Karpas-422 (cell line): Measurements from ENCODE around the gene IL10RB. TPM values are rescaled to one million over a fixed set of nuclear protein-coding genes. Genes with fewer than 3 reads are reported as not detected.

Experiments used
- DNase-seq: peaks from one replicate; pipeline ENCODE4 v3.0.0-alpha.2; 2015
- H2AFZ ChIP-seq: fragments of 200-600 bp; sonication (generic); 2 replicates; pipeline ENCODE4 v1.6.1; 2014; ENCODE audit warnings: antibody characterized with exemption, low read length, mixed read lengths
- H3K27ac ChIP-seq: fragments of 200-600 bp; sonication (generic); 2 replicates; pipeline ENCODE4 v1.5.1; 2014; ENCODE audit warnings: mild to moderate bottlenecking, low read length, moderate library complexity
- H3K27me3 ChIP-seq: fragments of 200-600 bp; sonication (generic); 2 replicates; pipeline ENCODE4 v1.6.1; 2014; ENCODE audit warnings: low read length, mixed read lengths
- H3K36me3 ChIP-seq: fragments of 200-600 bp; sonication (generic); 2 replicates; pipeline ENCODE4 v1.6.1; 2014; ENCODE audit warnings: low read length, mixed read lengths; ENCODE audit not compliant: insufficient read depth
- H3K4me1 ChIP-seq: fragments of 200-600 bp; sonication (generic); 2 replicates; pipeline ENCODE4 v1.6.1; 2014; ENCODE audit warnings: mild to moderate bottlenecking, low read length, mixed read lengths
- H3K4me2 ChIP-seq: fragments of 200-600 bp; sonication (generic); 2 replicates; pipeline ENCODE4 v1.6.1; 2014; ENCODE audit warnings: low read length, low read depth, mild to moderate bottlenecking; ENCODE audit not compliant: poor library complexity, severe bottlenecking
- H3K4me3 ChIP-seq: fragments of 200-600 bp; sonication (generic); 2 replicates; pipeline ENCODE4 v1.5.1; 2014; ENCODE audit warnings: mild to moderate bottlenecking, antibody characterized with exemption, low read length, mixed read lengths
- H3K79me2 ChIP-seq: fragments of 200-600 bp; sonication (generic); 2 replicates; pipeline ENCODE4 v1.6.1; 2014; ENCODE audit warnings: mild to moderate bottlenecking, low read length, mixed read lengths
- H3K9ac ChIP-seq: fragments of 200-600 bp; sonication (generic); 2 replicates; pipeline ENCODE4 v1.6.0; 2014; ENCODE audit warnings: low read length
- H3K9me2 ChIP-seq: fragments of 200-600 bp; sonication (generic), shearing (Covaris generic); replicated peaks from 2 replicates; pipeline ENCODE4 v1.6.0; 2014; ENCODE audit warnings: mild to moderate bottlenecking, low read length, moderate library complexity; ENCODE audit not compliant: insufficient read depth
- H3K9me3 ChIP-seq: fragments of 300-700, 200-600 bp; sonication (generic); 2 replicates; pipeline ENCODE4 v1.6.1; 2014; ENCODE audit warnings: low read length, mixed read lengths
- H4K20me1 ChIP-seq: fragments of 200-600 bp; sonication (generic); 2 replicates; pipeline ENCODE4 v1.6.1; 2014; ENCODE audit warnings: mild to moderate bottlenecking, antibody characterized with exemption, low read length, low read depth; ENCODE audit not compliant: insufficient read depth
- total RNA-seq: library from RNA; depleted of rRNA; stranded (reverse); fragments of >200 nt; shearing (Covaris generic); gene quantifications from 2 replicates; pipeline ENCODE4 v1.2.3, GENCODE V29; 2014; ENCODE audit warnings: low replicate concordance

Gene IL10RB
- total RNA-seq, 1 experiment from 2014 or later = 67.0 TPM

DNA sequence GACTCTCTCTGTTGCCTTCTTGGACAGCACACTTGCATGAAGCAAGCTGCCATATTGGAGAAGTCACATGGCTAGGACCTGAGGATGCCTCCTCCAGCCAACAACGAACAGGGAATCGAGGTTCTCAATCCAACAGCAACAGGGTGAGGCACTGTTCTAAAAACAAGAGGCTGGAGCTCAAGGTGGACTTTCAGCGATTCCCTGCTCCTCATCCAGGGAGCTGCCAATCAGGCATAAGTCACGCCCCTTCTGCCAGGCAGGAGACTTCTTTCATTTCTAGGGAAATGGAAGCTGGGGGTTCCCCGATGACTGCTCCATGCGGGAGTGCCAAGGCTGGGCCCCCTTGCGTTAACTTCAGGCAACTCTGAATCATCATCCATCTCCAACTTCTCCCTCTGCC, 35.9 kb downstream of the IL10RB start:
- no peaks in the 10 kb centered on the region for H3K27me3 ChIP-seq
- H3K27ac ChIP-seq = no peak overlapping the region
- no peak overlapping the region for H3K4me3 ChIP-seq
- no peaks in the 10 kb centered on the region for H3K79me2 ChIP-seq
- DNase-seq = no peak
- H2AFZ ChIP-seq = no peak overlapping the region
- H3K9me2 ChIP-seq = no peaks in the 10 kb centered on the region
- no peaks in the 10 kb centered on the region for H3K36me3 ChIP-seq
- H3K4me2 ChIP-seq = no peak overlapping the region
- no peaks in the 10 kb centered on the region for H3K9me3 ChIP-seq
- H4K20me1 ChIP-seq = no peaks in the 10 kb centered on the region
- peaks cover 33% of the 10 kb centered on the region for H3K4me1 ChIP-seq
- no peak overlapping the region for H3K9ac ChIP-seq

DNA sequence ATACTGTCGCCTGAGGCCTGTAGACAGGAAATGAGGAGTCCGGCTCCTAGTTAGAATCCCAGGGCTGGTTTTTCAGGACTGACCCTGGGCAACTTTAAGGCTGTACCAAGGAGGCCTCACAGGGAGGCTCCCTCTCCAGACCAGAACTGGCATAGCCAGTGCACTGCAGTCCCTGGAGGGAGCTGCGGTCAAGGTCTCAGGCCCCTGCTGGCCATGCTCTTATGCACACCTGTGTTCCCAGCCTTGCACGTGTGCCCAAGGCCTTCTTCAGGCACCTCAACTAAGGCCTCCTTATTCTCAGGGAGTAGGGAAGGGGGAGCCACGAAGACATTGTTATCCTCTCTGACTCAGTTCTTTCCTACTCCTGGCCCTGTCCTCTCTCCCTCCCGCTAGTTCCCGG, 36.6 kb downstream of the IL10RB start:
- Histone ChIP-seq H3K9me2 (no peaks in the 10 kb centered on the region), H3K27me3 (no peaks in the 10 kb centered on the region)

DNA sequence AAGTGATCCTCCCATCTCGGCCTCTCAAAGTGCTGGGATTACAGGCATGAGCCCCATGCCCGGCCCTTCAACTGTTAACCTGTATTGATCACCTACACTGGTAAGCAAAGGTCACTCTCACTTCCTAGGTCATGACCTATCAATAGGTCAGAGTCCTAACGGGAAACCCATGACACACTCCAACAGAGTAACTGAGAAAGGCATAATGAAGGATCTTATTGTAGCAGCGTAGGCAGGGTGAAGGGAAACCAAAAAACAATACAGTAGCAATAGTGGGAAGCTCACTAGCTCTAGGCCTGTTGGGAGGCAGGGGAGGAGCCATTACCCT, 39.1 kb downstream of the IL10RB start:
- Histone ChIP-seq H3K9me2 (no peaks in the 10 kb centered on the region), H3K4me3 (no peak overlapping the region), H3K9ac (no peak overlapping the region), H3K27ac (no peak overlapping the region), H3K79me2 (no peaks in the 10 kb centered on the region), H3K27me3 (no peaks in the 10 kb centered on the region), H3K4me1 (peaks cover 38% of the 10 kb centered on the region), H3K36me3 (no peaks in the 10 kb centered on the region), H3K4me2 (no peak overlapping the region), H3K9me3 (no peaks in the 10 kb centered on the region), H2AFZ (no peak overlapping the region), H4K20me1 (no peaks in the 10 kb centered on the region)
- DNase-seq = no peak

More for the DNA sequence above, 36.6 kb downstream of the IL10RB start:
- Histone ChIP-seq H3K79me2 (no peaks in the 10 kb centered on the region), H3K9ac (no peak overlapping the region), H4K20me1 (no peaks in the 10 kb centered on the region), H3K36me3 (no peaks in the 10 kb centered on the region), H3K4me2 (no peak overlapping the region), H3K4me3 (no peak overlapping the region), H3K27ac (no peak overlapping the region), H3K9me3 (no peaks in the 10 kb centered on the region), H2AFZ (no peak overlapping the region), H3K4me1 (peaks cover 36% of the 10 kb centered on the region)
- DNase-seq = no peak

DNA sequence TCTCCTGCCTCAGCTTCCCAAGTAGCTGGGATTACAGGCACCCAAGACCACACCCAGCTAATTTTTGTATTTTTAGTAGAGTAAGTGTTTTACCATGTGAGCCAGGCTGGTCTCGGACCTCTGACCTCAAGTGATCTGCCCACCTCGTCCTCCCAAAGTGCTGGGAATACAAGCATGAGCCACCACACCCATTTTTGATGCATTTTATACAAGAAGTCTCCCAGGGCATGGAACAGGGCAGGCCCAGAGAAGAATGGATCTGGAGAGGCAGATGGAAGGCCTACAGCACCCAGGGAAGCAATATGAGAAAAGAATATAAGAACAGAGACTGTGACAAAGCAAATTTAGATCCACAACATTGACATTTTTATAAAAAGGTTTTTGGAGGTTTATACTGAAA, 39.8 kb downstream of the IL10RB start:
- H3K4me2 ChIP-seq = no peak overlapping the region
- no peak overlapping the region for H3K27ac ChIP-seq
- DNase-seq = no peak
- H4K20me1 ChIP-seq = no peaks in the 10 kb centered on the region
- H3K36me3 ChIP-seq = no peaks in the 10 kb centered on the region
- H3K4me3 ChIP-seq = no peak overlapping the region
- H3K9ac ChIP-seq = no peak overlapping the region
- peaks cover 33% of the 10 kb centered on the region for H3K4me1 ChIP-seq
- H3K9me2 ChIP-seq = no peaks in the 10 kb centered on the region
- no peaks in the 10 kb centered on the region for H3K79me2 ChIP-seq
- H3K9me3 ChIP-seq = no peaks in the 10 kb centered on the region
- no peaks in the 10 kb centered on the region for H3K27me3 ChIP-seq
- no peak overlapping the region for H2AFZ ChIP-seq

DNA sequence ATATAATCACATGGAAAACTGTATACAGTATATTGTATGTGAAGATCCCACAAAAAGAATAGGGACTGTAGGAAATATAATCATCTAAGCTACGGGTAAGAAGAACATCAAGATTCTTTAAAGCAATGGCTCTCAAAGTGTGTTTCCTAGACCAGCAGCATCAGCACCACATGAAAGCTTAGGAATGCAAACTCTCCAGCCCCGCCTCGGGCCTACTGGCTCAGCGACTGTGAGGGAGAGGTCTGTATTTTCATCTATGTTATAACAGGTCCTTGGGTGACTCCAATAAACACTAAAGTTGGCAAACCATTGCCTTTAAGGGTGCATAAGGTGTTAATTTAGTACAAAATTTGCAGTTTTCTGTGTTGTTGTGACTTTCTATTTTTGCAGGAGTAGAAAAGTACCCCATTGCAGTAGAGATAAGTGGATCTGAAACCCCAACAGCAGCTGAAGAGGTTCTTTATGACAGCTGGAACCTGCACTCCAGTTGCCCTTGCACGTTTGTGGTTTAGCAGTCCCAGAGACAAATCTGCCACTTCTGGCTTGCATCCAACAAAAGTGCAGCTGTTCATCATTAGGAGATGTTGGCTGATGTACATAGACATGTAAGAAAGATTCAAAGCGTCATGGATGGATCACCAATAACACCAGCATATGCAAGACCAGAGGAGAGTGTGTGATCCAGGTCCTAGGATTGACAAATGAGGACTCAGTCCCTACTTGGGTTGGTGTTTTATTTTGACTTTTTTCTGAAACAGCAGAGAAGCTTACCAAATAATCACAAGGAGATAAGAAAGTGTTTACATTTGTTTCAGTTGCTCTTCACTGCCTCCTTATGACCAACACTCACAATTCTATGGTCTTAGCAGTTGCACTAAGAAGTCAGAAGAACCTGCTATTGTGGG, 42.7 kb downstream of the IL10RB start:
- H3K79me2 ChIP-seq = no peaks in the 10 kb centered on the region
- H3K4me2 ChIP-seq = peak overlapping the region; percentile 25
- H4K20me1 ChIP-seq = no peaks in the 10 kb centered on the region
- peak; percentile 70 for DNase-seq
- H3K4me3 ChIP-seq = no peak overlapping the region
- no peaks in the 10 kb centered on the region for H3K27me3 ChIP-seq
- peak overlapping the region; percentile 61 for H3K27ac ChIP-seq
- H3K9me3 ChIP-seq = no peaks in the 10 kb centered on the region
- peaks cover 19% of the 10 kb centered on the region for H3K4me1 ChIP-seq
- no peaks in the 10 kb centered on the region for H3K9me2 ChIP-seq
- H2AFZ ChIP-seq = 0 out of 2 replicates have a peak overlapping the region, but pooled peaks have one; percentile 16
- H3K9ac ChIP-seq = no peak overlapping the region
- no peaks in the 10 kb centered on the region for H3K36me3 ChIP-seq

GRCh38 chr21:33309778-33310177, 43.6 kb downstream of the IL10RB start:
- no peaks in the 10 kb centered on the region for H3K27me3 ChIP-seq
- H2AFZ ChIP-seq = no peak overlapping the region
- H3K9ac ChIP-seq = no peak overlapping the region
- no peaks in the 10 kb centered on the region for H3K9me3 ChIP-seq
- H3K36me3 ChIP-seq = no peaks in the 10 kb centered on the region
- H3K4me1 ChIP-seq = peaks cover 19% of the 10 kb centered on the region
- H4K20me1 ChIP-seq = no peaks in the 10 kb centered on the region
- H3K9me2 ChIP-seq = no peaks in the 10 kb centered on the region
- no peak overlapping the region for H3K4me3 ChIP-seq
- no peak overlapping the region for H3K27ac ChIP-seq
- DNase-seq = no peak
- no peak overlapping the region for H3K4me2 ChIP-seq
- H3K79me2 ChIP-seq = no peaks in the 10 kb centered on the region

GRCh38 chr21:33312121-33312520, 46.0 kb downstream of the IL10RB start:
- H3K4me2 ChIP-seq = no peak overlapping the region
- no peaks in the 10 kb centered on the region for H3K79me2 ChIP-seq
- no peaks in the 10 kb centered on the region for H3K36me3 ChIP-seq
- H3K27me3 ChIP-seq = no peaks in the 10 kb centered on the region
- no peak overlapping the region for H3K4me3 ChIP-seq
- DNase-seq = no peak
- no peak overlapping the region for H2AFZ ChIP-seq
- no peaks in the 10 kb centered on the region for H3K9me3 ChIP-seq
- no peak overlapping the region for H3K9ac ChIP-seq
- H3K27ac ChIP-seq = no peak overlapping the region
- no peaks in the 10 kb centered on the region for H3K9me2 ChIP-seq
- no peaks in the 10 kb centered on the region for H4K20me1 ChIP-seq
- H3K4me1 ChIP-seq = peaks cover 19% of the 10 kb centered on the region

GRCh38 chr21:33313183-33313582, 47.0 kb downstream of the IL10RB start:
- H3K9me3 ChIP-seq = no peaks in the 10 kb centered on the region
- no peaks in the 10 kb centered on the region for H3K9me2 ChIP-seq
- H3K9ac ChIP-seq = no peak overlapping the region
- H3K4me3 ChIP-seq = no peak overlapping the region
- H4K20me1 ChIP-seq = no peaks in the 10 kb centered on the region
- H3K4me1 ChIP-seq = peaks cover 12% of the 10 kb centered on the region
- H3K27ac ChIP-seq = no peak overlapping the region
- H3K36me3 ChIP-seq = no peaks in the 10 kb centered on the region
- no peak overlapping the region for H3K4me2 ChIP-seq
- no peak for DNase-seq
- no peaks in the 10 kb centered on the region for H3K79me2 ChIP-seq
- no peak overlapping the region for H2AFZ ChIP-seq
- H3K27me3 ChIP-seq = no peaks in the 10 kb centered on the region
